ENCODE data around the gene CKM.

CKM gene

DNA sequence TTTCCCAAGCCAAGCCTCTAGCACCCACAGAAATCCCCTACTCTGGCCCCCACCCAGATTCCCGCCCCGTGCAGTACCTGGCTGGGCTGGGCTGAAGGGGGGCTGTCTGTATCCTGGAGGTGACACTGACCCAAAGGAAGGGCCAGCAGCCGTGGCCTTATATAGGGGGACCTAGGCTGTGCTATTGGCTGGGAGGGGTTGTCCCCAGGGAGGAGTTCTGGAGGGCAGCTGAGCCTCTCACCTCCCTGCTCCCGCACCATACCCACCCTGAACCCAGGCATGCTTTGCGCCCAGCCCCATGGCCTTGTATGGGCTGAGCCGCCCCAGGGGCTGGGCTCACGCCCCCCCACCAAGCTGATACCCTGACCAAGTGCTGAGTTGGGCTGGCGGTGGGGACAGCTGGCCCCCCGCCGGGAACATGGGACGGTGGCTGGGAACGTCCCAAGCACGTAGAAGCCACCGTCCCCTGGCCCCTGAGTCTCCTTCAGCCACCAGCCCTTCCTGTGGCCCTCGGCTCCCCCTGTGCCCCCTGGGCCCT is at the start of gene CKM:
Gene CKM, minus strand, starts transcription at position 132 of the 538 bp plus-strand sequence. CDS start 3,162 bp downstream, outside the sequence.
- no peak for DNase-seq (ENCODE audit: low spot score)

DNA sequence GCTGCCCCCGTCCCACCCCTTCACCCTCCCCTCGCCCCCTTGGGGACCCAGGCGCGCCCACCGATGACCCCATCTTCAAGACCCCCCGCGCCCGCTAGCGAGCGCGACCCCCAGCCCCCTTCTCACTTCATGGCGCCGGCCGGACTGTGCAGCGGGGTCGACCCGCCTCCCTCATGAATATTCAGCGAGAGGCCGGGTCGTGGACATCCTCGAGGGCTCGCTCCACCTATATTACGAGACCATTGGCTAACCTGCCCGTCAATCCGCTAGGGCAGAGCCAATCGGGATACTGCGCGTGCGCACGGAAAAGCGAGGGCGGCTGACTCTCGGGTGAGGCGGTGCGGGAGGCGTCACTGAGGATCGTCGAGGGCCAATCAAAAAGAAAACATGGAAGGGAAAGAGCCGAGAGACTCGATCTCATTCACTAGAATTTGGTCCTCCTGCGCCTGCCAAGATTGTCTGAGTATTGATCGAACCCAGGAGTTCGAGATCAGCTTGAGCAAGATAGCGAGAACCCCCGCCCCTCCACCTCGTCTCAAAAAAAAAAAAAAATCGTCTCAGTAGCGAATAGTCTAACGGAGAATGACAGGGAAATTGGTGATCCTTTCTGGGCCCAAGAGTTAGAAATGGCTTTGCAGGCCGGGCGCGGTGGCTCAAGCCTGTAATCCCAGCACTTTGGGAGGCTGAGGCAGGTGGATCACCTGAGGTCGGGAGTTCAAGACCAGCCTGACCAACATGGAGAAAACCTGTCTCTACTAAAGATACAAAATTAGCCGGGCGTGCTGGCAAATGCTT is 47.9 kb upstream of the CKM start, which contains the start of gene ERCC2:
Gene ERCC2, minus strand, starts transcription at position 164 of the 795 bp plus-strand sequence. Its CDS starts 33 bp downstream, at position 131.
- peak; percentile 97 for DNase-seq (ENCODE audit: low spot score)

DNA sequence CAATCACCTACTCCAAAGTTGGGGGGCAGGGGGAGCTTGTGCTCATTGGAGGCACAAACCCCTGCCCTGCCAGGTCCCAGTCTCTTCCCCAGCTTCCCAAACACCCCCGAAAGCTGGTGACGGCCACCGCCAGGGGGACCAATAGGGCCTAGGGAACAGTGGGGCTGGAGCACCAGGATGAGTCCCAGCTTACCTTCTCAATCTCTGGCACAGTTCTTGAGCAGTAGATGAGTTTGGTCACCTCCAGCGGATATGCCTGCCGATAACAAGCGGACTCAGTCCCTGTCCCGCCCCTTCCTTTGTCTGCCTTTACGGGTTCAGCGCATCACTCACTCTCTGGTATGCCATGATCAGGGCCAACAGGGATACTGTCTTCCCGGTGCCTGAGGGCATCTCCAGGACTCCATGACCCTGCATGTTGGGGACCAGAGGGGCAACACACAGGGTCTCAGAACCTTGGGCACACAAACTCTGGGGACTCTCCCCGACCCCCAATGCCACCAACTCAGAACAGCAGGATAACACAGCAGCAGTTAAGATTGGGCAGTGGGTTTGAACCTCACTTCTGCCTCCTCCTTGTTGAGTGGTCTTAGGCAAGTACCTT is 46.2 kb upstream of the CKM start:
- no peak for DNase-seq (ENCODE audit: low spot score)

DNA sequence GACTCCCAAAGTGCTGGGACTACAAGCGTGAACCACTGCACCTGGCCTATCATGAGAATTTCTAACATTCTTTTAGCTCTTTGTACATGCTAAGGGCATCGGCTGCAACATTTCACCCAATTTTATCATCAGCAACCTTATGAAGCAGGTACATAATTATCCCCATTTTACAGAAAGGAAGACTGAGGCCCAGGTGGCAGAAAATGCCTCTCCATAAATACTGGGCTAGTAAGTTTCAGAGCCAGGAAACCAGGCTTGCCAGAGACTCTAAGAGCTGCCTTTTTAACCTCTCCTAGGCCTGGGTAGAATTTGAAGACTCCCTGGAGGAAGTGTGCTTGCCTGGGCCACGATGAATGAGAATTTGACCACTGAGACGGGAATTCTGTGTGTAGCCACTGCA is 45.5 kb upstream of the CKM start:
- no peak for DNase-seq (ENCODE audit: low spot score)

DNA sequence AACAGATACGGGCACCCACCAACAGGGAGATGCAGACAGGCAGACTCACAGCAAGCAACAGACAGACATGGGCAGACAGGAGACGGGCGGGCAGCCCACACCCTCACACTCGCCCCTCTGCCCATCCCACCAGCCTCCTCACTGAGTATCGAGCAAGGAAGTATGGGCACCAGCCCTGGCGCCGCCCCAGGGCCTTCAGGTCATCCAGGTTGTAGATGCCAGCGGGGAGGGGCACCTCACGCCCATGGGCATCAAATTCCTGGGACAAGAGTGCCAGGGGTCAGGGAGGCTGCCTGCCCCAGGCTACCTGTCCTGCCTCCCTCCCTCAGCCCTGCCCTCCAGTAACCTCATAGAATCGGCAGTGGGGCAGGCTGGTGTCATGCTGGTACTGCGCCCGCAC is 42.0 kb upstream of the CKM start:
- DNase-seq (ENCODE audit: low spot score), result no peak

DNA sequence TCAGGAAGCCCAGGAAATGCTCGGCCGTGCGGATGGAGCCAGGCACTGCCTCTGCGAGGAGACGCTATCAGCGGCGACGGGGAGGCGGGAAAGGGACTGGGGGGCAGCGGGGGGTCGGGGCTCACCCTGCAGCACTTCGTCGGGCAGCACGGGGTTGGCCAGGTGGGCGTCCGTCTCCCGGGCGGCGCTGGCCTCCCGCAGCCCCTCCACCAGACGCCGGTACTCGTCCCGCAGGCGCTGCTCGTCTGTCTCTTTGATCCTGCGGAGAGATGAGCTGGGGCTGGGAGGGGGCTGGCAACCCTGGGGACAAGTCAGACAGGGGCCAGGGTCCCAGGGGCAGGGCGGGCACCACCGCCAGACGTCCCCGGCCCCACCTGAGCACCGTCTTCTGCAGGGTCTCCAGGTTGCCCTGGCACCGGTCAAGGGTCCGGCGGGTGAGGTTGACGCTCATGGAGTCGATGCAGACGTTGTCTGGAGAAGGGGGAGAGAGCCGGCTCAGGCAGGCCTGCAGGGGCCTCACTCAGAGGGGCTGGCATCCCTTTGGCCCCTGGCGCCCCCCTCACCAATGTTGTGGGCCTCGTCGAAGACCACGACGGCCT is 41.3 kb upstream of the CKM start:
- no peak for DNase-seq (ENCODE audit: low spot score)

DNA sequence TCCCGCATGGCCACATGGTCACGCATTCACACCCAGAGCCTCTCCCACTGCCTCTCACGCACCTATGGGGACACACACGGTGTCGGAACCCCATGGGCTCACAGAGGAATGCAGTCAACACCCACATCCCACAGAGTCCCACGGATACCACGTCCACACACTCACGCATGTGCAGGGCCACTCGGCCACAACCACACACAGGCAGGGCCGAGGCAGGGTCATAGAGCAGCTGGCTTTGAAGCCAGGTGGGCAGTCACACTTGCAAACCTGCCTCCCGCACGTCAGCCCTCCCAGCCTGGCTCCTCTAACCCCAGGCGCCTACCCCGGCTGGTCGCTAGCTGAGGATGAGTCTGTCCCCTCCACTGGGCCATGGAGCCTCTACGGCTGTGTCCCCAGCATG is 39.6 kb upstream of the CKM start:
- DNase-seq (ENCODE audit: low spot score), result no peak

DNA sequence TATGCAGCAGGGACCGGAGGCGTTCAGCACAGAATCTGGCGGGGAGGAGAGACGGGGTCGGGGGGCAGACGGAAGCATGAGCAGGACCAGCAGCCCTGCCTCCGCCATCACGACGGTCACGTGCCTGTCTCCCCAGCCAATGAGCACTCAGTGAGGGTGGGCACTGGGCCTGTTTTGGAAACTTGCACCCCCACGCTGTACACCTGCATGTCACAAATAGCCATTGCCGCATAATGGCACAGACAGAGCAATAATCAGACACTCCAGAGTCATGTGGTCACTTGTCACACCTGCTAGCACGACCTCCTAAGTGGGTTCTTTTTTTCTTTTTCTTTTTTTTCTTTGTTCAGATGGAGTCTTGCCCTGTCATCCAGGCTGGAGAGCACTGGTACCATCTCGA is 38.9 kb upstream of the CKM start:
- no peak for DNase-seq (ENCODE audit: low spot score)

DNA sequence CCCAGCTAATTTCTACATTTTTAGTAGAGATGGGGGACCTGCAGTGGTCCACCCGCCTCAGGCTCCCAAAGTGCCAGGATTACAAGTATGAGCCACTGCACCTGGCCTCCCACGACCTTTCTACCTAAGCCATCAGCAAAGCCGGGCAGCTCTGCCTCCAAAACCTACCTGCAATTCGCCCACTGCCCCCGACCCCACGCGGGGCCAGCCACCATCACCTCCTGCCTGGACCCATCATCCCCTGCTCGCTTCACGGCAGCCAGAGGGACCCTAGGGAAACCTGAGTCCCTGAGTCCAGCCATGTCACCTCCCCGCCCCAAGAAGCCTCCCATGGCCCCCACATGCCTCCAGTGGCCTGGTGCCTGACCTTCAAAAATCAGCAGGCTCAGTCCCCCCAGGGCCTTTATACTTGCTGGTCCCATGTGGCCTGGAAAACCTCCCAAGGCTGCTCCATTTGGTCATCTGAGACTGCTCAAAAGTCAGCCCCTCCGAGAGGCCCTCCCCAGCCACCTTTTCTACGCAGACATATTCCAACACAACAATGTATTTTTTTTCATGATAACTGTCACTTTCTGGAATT is 35.6 kb upstream of the CKM start:
- DNase-seq (ENCODE audit: low spot score), result no peak

DNA sequence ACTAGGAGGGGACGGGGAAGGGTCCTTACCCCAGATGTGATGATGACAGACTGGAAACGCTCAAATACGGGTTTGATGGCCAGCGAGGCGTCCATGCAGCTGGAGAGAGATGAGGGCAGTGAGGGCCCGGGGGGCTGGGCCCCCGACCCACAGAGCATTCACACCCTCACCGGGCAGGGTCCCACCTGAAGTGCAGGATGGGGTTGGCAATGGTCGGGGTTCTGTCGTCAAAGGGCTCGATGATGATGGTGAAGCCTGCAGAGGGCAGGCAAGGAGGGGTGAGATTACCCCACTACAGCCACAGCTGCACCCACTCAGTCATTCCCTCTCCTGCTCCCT is 34.7 kb upstream of the CKM start:
- DNase-seq (ENCODE audit: low spot score), result no peak

DNA sequence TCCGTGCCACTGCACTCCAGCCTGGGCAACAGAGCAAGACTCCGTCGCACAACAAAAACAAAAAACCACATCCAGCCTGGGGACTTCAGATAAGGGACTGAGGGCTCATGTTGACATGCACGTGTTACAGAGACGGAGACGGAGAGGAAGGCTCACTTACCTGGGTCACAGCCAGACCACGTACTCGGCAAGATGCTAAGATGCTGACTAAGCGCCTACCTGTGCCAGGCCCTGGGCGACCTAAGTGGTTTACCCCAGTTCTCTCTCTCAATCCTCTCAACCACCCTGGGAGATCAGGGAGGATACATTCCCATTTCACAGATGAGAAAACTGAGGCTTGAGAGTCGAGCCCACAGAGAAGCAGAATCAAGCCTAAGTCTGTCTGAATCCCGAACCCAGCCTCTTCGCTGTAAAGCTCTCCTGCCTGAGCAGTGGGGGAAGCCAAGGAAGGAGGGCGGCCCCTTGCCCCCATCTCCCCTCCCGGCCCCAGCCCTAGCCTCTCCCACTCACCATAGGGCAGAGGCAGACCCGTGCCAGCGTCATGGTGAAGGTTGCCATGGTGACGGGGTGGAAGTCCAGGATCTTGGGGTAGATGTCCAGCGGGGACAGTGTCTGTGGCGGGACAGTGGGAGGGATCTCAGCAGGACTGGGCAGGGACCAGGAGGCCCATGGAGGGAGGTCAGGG is 34.2 kb upstream of the CKM start:
- no peak for DNase-seq (ENCODE audit: low spot score)

DNA sequence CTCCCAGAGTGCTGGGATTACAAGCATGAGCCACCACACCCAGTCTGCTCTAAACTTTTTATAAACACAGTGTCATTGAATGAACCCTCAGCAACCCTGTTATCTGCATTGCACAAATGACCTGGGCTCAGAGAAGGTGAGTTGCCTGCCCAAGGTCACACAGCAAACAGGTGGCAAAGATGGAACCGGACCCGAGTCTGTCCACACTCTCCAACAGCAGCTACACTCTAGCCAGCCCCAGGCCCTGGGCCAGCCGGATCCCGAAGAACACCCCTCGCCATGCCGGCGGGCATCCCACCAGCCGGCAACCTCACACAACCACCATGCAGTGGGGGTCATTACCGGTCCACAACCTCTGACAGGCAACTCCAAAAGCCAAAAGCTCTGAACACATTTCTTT is 33.2 kb upstream of the CKM start:
- no peak for DNase-seq (ENCODE audit: low spot score)

DNA sequence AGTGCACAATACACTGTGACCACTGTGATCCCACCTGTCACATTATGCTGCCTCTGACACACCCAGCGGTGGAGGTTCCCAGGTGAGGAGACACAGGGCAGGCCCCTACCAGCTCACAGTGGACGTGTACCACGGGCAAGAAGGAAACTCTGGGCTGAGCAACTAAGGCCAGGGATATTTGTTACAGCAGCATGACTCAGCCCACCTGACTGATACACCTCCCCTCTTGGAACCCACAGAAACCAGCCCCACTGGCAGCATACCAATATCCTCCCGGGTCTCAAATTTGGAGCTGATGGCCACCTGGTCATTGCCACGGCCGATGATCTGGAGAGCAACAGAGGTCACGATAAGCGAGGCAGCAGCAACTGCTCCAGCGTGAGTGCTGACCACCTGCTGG is 32.7 kb upstream of the CKM start:
- DNase-seq (ENCODE audit: low spot score), result no peak

DNA sequence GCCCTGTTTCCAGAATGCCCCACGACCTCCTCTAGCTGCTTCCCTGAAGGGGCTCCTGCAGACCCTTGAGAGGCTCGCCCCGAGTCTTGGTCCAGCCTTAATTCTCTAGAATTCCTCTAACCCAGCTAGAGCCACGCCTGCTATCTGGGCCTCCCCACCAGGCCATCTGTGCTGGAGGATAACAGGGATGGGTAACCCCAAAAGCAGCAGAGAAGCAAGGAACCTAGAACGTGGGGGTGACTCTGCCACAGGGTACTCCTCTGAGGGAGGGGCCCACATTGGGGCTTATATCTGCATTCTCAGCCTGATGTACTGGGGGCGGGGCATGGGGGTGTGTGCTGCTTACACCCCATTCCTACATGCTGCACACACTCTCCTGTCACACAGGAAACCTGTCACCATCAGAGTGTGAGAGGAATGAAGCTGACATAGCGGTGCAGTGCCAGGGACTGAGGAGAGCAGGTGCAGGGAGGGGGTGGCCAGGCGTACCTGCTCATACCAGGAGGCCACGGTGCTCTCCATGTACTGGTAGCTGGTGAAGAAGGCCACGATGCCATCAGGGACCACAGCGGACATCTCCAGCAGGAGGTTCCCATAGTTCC is 31.7 kb upstream of the CKM start:
- no peak for DNase-seq (ENCODE audit: low spot score)

DNA sequence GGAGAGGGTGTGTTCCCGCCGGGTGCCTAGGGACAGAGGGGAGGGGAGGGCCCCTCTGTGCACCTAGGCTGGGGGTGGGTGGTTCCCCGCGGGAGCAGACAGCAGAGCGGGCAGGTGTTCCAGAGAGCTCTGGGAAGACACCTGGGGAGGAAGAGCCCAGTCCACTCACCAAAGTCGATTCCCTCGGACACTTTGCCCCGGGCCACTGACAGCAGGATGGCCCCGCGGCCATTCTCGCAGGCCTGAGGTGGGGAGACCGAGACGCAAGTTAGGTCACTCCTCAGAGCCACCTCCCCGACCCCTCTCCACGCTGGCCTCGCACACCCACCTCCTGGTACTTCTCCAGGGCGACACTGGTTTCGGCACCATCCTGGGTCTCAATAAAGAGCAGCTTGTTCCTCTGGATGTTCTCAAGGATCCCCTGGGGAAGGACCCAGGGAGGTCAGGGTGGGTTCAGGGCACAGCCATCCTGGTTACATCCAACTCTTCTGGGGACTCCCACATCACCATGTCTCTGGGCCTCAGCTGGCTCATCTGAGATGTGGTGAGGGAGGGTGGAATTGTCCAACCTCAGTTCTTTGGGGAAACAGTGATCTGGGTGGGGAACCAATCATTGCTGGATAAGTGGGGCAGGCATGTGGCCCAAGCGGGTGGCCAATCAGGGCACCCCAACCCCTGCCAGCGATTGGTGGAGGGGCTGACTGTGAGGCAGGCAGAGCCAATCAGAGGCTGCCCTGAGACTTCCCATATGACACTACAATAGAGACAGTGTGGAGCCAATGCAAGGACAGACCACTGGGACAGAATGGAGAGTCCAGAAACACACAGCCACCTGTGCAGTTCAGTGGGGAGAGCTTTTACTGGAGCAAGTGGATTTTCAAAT is 30.5 kb upstream of the CKM start:
- no peak for DNase-seq (ENCODE audit: low spot score)

DNA sequence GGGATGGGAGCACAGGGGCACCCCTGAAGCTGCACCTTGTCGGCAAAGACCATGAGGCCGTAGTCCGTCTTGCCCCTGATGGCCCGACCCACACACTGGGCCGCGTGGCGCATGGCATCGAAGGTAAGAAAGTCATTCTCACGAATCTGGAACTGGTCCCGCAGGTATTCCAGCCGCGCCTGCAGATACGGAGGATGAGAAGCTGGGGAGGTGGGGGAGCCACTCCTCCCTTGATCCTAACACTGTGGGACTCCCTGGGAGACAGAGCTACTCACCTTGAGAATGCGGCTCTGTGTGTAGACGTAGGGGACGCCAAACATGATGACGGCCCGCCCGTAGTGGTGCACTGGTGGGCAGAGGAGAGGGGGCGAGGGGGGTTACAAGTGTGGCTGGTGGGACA is 29.8 kb upstream of the CKM start:
- DNase-seq (ENCODE audit: low spot score), result no peak

DNA sequence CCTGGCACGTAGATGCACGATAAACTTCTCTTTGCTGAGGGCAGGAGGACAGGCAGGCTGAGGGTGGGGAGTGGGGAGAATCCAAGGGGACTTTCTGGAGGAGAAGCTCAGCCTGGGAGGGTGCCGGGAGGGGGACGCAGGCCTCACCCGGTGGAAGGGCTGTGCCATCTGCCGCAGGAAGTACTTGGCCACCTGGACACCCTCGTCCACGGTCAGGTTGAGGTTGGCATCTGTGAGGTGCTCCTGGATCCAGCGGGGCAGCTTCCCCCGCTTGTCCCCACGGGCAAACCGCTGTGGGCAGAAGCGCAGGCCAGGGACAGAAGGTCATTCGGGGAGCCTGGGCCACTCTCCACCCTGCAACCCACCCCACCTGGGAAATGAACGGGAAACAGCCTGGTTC is 29.4 kb upstream of the CKM start:
- DNase-seq (ENCODE audit: low spot score), result no peak

DNA sequence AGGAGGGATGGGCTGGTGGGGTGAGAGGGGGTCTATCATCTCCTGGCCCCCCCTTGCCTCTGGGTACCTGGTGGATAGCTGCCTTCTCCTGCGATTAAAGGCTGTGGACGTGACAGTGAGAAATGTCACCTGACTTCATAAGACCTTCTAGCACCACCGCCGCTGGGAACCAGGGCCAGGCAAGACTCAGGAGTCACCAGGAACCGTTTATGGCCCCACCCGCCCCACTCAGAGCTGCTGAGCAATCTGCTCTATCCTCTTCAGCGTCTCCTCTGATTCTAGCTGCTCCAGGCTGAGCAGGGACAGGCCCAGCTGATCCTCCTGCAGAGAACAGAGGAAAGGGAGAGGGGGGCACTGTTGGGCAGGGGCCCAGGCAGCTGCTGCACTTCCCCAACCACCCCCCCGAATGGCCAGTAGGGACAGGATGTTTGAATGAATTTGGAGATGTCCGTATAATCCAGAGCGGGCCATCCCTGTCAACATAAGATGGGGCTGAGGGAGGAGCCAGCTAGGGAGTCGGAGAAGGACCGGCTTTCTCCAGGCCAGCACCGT is 28.8 kb upstream of the CKM start:
- DNase-seq (ENCODE audit: low spot score), result no peak

DNA sequence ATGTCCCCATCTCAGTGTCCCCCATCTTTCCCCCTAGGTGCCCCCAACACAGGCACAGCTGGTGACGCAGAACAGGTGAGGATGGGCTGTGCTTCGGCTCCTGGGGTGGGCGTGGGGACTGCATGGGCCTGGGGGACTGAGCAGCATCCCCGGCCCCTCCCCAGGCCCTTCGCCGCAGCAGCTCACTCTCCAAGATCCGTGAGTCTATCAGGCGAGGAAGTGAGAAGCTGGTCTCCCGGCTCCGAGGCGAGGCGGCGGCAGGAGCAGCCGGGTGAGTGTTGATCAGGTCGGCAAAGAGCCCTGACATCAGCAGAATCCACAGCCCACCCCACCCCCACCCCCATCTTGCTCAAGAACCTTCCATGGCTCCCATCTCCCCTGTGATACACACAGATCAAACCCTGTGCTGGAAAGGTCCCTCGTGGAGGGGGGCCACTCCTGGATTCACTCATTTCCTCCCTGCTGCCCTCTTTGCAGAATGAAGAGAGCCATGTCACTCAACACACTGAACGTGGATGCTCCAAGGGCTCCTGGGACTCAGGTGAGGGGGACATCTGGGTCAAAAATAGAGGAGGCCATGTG is 27.9 kb upstream of the CKM start:
- DNase-seq (ENCODE audit: low spot score), result no peak

DNA sequence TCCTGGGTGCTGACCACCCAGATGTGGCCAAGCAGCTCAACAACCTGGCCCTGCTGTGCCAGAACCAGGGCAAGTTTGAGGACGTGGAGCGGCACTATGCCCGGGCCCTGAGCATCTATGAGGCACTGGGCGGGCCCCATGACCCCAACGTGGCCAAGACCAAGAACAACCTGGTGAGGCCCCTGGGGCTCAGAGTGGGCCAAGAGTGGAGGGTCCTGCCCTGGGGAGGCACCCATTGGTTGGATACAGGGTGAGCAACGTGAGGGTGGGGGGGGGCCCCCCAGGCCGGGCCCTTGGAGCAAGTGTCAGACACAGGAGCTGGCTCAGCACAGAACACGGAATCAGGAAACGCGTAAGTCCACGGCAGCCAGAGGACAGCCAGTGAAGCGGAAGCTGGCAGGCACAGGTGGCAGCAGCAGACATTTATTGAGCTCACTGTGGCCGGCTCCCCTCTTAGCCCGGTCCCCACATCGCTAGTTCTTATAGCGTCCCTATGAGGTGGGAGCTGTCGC is 26.8 kb upstream of the CKM start:
- DNase-seq (ENCODE audit: low spot score), result no peak

Measured in kidney capillary endothelial cell (primary cell).